Endothelial cell of umbilical vein (primary cell): ENCODE data around the gene GAL3ST1. TPM values are rescaled to one million over a fixed set of nuclear protein-coding genes. Genes with fewer than 3 reads are reported as not detected.

Experiments used
- BruUV-seq: library from RNA; stranded (reverse); fragments of 400-500 nt; replicated peaks from 2 replicates; lab custom pipeline; 2021; lab: Mats Ljungman, UMichigan
- CTCF ChIA-PET: fragments of 300-600, 350-600 bp; sonication (Branson Sonifier 250); formaldehyde crosslinking; loops from one replicate; lab custom pipeline; 2021; ENCODE audit warnings: antibody characterized with exemption, inconsistent platforms; lab: Charles Lee
- POLR2A ChIA-PET: fragments of 300-600, 350-600 bp; sonication (Branson Sonifier 250); formaldehyde crosslinking; loops from one replicate; lab custom pipeline; 2021; ENCODE audit warnings: antibody characterized with exemption, inconsistent platforms; lab: Charles Lee
- DNase-seq: peaks from one replicate; pipeline ENCODE4 v3.0.0-alpha.2; 2011; ENCODE audit warnings: low read depth, low spot score
- FAIRE-seq: peaks from 2 replicates; lab custom pipeline; 2011; peaks lifted over from hg19 to GRCh38; lab: Jason Lieb, UNC
- H2AFZ ChIP-seq: 2 replicates; pipeline ENCODE4 v1.6.0; 2012; ENCODE audit warnings: low read depth, low read length, control low read depth, inconsistent platforms
- H3K27ac ChIP-seq: 2 replicates; pipeline ENCODE4 v1.5.1; 2011; ENCODE audit warnings: low read depth, mild to moderate bottlenecking, control low read depth, low read length, moderate library complexity; ENCODE audit not compliant: insufficient read depth
- H3K27me3 ChIP-seq, 2 experiments: 2 replicates each; pipeline versions ENCODE4 v1.6.0 to v1.6.1; 2011; ENCODE audit warnings: low read length in 2 of 2, mixed read lengths in 1 of 2; ENCODE audit not compliant: control insufficient read depth in 2 of 2, insufficient read depth in 2 of 2
- H3K36me3 ChIP-seq, 2 experiments: 2 replicates in 1 of 2; 3 replicates in 1 of 2; pipeline ENCODE4 v1.5.1; 2011; ENCODE audit warnings: low read length in 2 of 2, mild to moderate bottlenecking in 1 of 2, moderate library complexity in 1 of 2; ENCODE audit not compliant: control insufficient read depth in 2 of 2, insufficient read depth in 2 of 2; ENCODE audit errors: extremely low read depth in 1 of 2
- H3K4me1 ChIP-seq: 3 replicates; pipeline ENCODE4 v1.5.1; 2011; ENCODE audit warnings: mild to moderate bottlenecking, low read length; ENCODE audit not compliant: control insufficient read depth, insufficient read depth; ENCODE audit errors: extremely low read depth
- H3K4me2 ChIP-seq: 2 replicates; pipeline ENCODE4 v1.6.1; 2011; ENCODE audit warnings: low read length, control low read depth, mixed read lengths; ENCODE audit not compliant: insufficient read depth
- H3K4me3 ChIP-seq, 3 experiments: fragments of 200-600 bp in 1 of 3; sonication (generic), shearing (Covaris generic) in 1 of 3; replicated peaks in 1 of 3; 2 replicates each; pipeline ENCODE4 v1.5.1; 2011 to 2016; ENCODE audit warnings: control low read depth in 3 of 3, low read length in 3 of 3, mild to moderate bottlenecking in 2 of 3, inconsistent platforms in 1 of 3, low read depth in 1 of 3, moderate library complexity in 1 of 3; ENCODE audit not compliant: insufficient read depth in 1 of 3
- H3K79me2 ChIP-seq: 2 replicates; pipeline ENCODE4 v1.6.0; 2012; ENCODE audit warnings: low read length, inconsistent platforms; ENCODE audit not compliant: control insufficient read depth, insufficient read depth
- H3K9ac ChIP-seq: replicated peaks from 2 replicates; pipeline ENCODE3; 2011; ENCODE audit warnings: low read length, control low read depth; ENCODE audit not compliant: insufficient read depth; ENCODE audit errors: extremely low read depth
- H3K9me1 ChIP-seq: replicated peaks from 3 replicates; pipeline ENCODE4 v1.6.0; 2011; ENCODE audit warnings: mild to moderate bottlenecking, low read length; ENCODE audit not compliant: control insufficient read depth, insufficient read depth; ENCODE audit errors: extremely low read depth
- H3K9me3 ChIP-seq: replicated peaks from 2 replicates; pipeline ENCODE4 v1.5.1; 2012; ENCODE audit warnings: low read length, inconsistent platforms; ENCODE audit not compliant: control insufficient read depth, insufficient read depth
- H4K20me1 ChIP-seq: replicated peaks from 2 replicates; pipeline ENCODE3; 2011; ENCODE audit warnings: mild to moderate bottlenecking, low read length; ENCODE audit not compliant: control insufficient read depth, insufficient read depth; ENCODE audit errors: extremely low read depth
- CTCF ChIP-seq, 2 donors: IDR thresholded peaks; 1 replicate in 1 of 2; 2 replicates in 1 of 2; pipeline ENCODE4 v1.5.1; 2011; ENCODE audit warnings: low read length in 2 of 2, mild to moderate bottlenecking in 2 of 2, moderate library complexity in 2 of 2, control low read depth in 1 of 2, inconsistent platforms in 1 of 2, low read depth in 1 of 2; ENCODE audit not compliant: insufficient read depth in 1 of 2; ENCODE audit errors: extremely low read depth in 1 of 2
- EZH2 ChIP-seq: IDR thresholded peaks from 2 replicates; pipeline ENCODE4 v1.6.1; 2012; ENCODE audit warnings: borderline replicate concordance, low read depth, mild to moderate bottlenecking, moderate library complexity, low read length, inconsistent platforms; ENCODE audit not compliant: severe bottlenecking
- FOS ChIP-seq: IDR thresholded peaks from 2 replicates; pipeline ENCODE4 v1.6.1; 2011; ENCODE audit warnings: mild to moderate bottlenecking, low read length, moderate library complexity, borderline replicate concordance; ENCODE audit not compliant: insufficient read depth
- GATA2 ChIP-seq: IDR thresholded peaks from 2 replicates; pipeline ENCODE4 v1.7.0; 2011; ENCODE audit warnings: low read depth, mild to moderate bottlenecking, moderate library complexity, mixed read lengths, low read length; ENCODE audit not compliant: insufficient read length, insufficient read depth
- JUN ChIP-seq: IDR thresholded peaks from 2 replicates; pipeline ENCODE4 v1.6.1; 2011; ENCODE audit warnings: borderline replicate concordance, low read depth; ENCODE audit not compliant: insufficient read length, insufficient read depth
- MAX ChIP-seq: IDR thresholded peaks from 2 replicates; pipeline ENCODE4 v1.6.1; 2011; ENCODE audit not compliant: insufficient read depth, insufficient read length
- MYC ChIP-seq: IDR thresholded peaks from one replicate; pipeline ENCODE4 v1.6.1; 2011; ENCODE audit warnings: mild to moderate bottlenecking, low read depth, low read length
- POLR2A ChIP-seq: IDR thresholded peaks from 2 replicates; pipeline ENCODE4 v1.6.1; 2012; ENCODE audit warnings: low read depth, mild to moderate bottlenecking, control low read depth, low read length
- POLR2AphosphoS5 ChIP-seq: IDR thresholded peaks from 2 replicates; pipeline ENCODE4 v1.6.1; 2012; ENCODE audit warnings: low read depth, mild to moderate bottlenecking, control low read depth, low read length, moderate library complexity; ENCODE audit not compliant: insufficient read depth
- dilution Hi-C: fragments of 300-500 bp; cut with MboI; formaldehyde crosslinking; loops from one replicate; pipeline ENCODE4 v1.15.0; 2019; ENCODE audit warnings: low sequenced_read_pairs; ENCODE audit not compliant: extremely low pct_ligation_motif_present
- intact Hi-C: fragments of 100-400 bp; cut with micrococcal nuclease; formaldehyde crosslinking; loops from one replicate; pipeline ENCODE4 v1.10.0; 2022
- polyA plus RNA-seq, 4 experiments: library from polyadenylated mRNA; depleted of rRNA in 3 of 4; stranded (reverse) in 3 of 4; unstranded in 1 of 4; fragments of >200 nt; gene quantifications; 2 replicates each; pipeline versions ENCODE4 v1.2.1 to v1.2.3, GENCODE V29; 2011 to 2012; ENCODE audit warnings: missing spikeins in 1 of 4
- total RNA-seq: library from RNA; stranded (reverse); gene quantifications from 2 replicates; pipeline ENCODE4 v1.2.3, GENCODE V29; 2021

The GAL3ST1 gene
- total and polyA plus RNA-seq, 2 donors (not counting 3 experiments of a cell fraction or from before 2014, with no cell fraction given) = not detected

GRCh38 chr22:30514252-30514651, 60.2 kb downstream of the GAL3ST1 start:
- no peak for FAIRE-seq

More at GRCh38 chr22:30514252-30514651, 60.2 kb downstream of the GAL3ST1 start:
- ChIA-PET POLR2A (no interaction called here), CTCF (no interaction called here)
- TF ChIP-seq POLR2A = no peak
- no peak for TF ChIP-seq CTCF (IDR thresholded peaks at IDR 0.05; ENCODE audit: extremely low read depth in 1 of 2, insufficient read depth in 1 of 2, low read depth in 1 of 2, low read length in 2 of 2)
- no peak for TF ChIP-seq JUN
- TF ChIP-seq MAX = no peak
- TF ChIP-seq FOS = no peak
- TF ChIP-seq POLR2AphosphoS5 = no peak
- no peak for TF ChIP-seq EZH2
- no peak for TF ChIP-seq MYC
- no peak for TF ChIP-seq GATA2
- dilution Hi-C loops = no loop called here
- Histone ChIP-seq H3K9ac (no peak overlapping the region), H4K20me1 (no peaks in the 10 kb centered on the region), H3K79me2 (no peaks in the 10 kb centered on the region), H3K27me3 (no peaks in the 10 kb centered on the region), H3K36me3 (no peaks in the 10 kb centered on the region), H3K27ac (no peak overlapping the region), H3K4me3 (no peak overlapping the region), H3K4me2 (no peak overlapping the region), H3K4me1 (no peaks in the 10 kb centered on the region), H3K9me3 (no peaks in the 10 kb centered on the region), H3K9me1 (no peaks in the 10 kb centered on the region), H2AFZ (no peak overlapping the region)
- BruUV-seq = no TSS peak
- no peak for DNase-seq
- intact Hi-C loops = no loop called here
